ENCODE results near the gene AP1S1.
"Not testable (repeated sequence)": the region's sequence is repeated elsewhere in the genome, so short reads cannot be mapped to it uniquely, and the experiment has no call there.

Gene AP1S1

DNA sequence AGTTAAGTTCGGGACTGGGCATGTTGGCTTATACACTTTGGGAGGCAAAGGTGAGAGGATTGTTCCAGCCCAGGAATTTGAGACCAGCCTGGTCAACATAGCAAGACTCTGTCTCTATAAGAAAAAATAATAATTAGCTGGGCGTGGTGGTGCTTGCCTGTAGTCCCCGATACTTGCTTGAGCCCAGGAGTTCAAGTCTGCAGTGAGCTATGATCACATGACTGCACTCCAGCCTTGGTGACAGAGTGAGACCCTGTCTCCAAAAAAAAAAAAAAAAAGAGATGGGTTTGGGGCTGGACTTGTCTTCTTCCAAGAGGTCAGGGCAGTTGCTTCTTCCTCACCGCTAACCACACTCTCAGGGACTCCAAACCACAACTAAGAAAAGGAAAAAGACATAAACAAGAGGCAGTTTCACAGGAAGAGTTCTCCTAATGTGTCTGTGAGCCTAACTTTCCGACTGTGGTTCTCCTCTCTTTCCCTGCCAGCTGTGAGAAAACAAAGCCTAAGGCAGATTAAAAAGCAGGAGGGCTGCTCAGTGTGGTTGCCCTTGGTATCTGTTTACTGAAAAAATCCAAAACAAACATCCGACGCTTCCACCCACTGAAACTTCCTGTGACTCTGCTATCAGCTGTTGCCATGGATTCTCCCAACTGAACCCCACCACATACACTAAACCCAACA, 29.8 kb upstream of the AP1S1 start:
- DNase-seq (ENCODE audit: insufficient read length, low spot score): no peak

DNA sequence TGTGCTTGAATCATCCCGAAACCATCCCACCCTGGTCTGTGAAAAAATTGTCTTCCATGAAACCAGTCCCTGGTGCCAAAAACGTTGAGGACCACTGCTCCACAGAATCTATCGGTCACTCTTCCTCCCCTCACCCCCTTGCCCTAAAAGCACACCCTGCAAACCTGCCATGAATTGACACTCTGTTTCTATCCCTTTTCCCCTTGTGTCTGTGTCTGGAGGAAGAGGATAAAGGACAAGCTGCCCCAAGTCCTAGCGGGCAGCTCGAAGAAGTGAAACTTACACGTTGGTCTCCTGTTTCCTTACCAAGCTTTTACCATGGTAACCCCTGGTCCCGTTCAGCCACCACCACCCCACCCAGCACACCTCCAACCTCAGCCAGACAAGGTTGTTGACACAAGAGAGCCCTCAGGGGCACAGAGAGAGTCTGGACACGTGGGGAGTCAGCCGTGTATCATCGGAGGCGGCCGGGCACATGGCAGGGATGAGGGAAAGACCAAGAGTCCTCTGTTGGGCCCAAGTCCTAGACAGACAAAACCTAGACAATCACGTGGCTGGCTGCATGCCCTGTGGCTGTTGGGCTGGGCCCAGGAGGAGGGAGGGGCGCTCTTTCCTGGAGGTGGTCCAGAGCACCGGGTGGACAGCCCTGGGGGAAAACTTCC, 28.2 kb upstream of the AP1S1 start:
- FAIRE-seq: peak; percentile 68
- DNase-seq (ENCODE audit: insufficient read length, low spot score): peak; percentile 47

More for the DNA sequence above, 29.8 kb upstream of the AP1S1 start:
- FAIRE-seq: no peak

DNA sequence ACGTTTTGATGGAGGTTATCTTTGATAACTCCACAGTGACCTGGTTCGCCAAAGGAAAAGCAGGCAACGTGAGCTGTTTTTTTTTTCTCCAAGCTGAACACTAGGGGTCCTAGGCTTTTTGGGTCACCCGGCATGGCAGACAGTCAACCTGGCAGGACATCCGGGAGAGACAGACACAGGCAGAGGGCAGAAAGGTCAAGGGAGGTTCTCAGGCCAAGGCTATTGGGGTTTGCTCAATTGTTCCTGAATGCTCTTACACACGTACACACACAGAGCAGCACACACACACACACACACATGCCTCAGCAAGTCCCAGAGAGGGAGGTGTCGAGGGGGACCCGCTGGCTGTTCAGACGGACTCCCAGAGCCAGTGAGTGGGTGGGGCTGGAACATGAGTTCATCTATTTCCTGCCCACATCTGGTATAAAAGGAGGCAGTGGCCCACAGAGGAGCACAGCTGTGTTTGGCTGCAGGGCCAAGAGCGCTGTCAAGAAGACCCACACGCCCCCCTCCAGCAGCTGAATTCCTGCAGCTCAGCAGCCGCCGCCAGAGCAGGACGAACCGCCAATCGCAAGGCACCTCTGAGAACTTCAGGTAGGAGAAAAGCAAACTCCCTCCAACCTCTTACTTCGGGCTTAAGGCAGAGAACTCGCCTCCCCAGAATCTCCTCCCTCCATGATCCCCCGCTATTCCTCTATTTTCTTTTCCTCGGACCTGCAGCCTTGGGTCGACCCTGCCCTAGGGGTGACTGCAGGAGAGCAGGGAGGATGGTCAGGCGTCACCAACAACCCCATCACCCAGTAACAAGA, 27.4 kb upstream of the AP1S1 start, which contains the start of gene SERPINE1:
Gene SERPINE1 (plus strand): TSS at position 454 of the 809 bp plus-strand sequence. CDS start 1,290 bp downstream, outside the sequence.
- DNase-seq (ENCODE audit: insufficient read length, low spot score): peak; percentile 61
- FAIRE-seq: peak; percentile 56

DNA sequence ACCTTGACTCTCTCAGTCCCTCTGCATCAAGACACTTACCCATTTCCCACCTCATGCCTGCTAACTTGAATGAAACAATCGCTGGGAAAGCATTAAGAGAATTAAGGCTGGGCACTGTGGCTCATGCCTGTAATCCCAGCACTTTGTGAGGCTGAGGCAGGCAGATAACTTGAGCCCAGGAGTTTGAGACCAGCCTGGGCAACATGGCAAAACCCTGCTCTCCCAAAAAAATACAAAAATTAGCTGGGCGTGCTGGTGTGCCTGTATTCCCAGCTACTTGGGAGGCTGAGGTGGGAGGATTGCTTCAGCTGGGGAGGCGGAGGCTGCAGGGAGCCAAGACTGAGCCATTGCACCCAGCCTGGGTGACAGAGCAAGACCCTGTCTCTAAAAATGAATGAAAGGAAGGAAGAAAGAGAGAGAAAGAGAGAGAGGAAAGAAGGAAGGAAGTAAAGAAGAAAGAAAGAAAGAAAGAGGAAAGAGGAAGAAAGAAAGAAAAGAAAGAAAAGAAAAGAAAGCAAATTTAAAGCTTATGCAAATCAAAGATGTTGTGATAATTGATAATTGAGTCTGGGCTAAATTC, 26.7 kb upstream of the AP1S1 start:
- no peak for FAIRE-seq
- no peak for DNase-seq (ENCODE audit: insufficient read length, low spot score)

DNA sequence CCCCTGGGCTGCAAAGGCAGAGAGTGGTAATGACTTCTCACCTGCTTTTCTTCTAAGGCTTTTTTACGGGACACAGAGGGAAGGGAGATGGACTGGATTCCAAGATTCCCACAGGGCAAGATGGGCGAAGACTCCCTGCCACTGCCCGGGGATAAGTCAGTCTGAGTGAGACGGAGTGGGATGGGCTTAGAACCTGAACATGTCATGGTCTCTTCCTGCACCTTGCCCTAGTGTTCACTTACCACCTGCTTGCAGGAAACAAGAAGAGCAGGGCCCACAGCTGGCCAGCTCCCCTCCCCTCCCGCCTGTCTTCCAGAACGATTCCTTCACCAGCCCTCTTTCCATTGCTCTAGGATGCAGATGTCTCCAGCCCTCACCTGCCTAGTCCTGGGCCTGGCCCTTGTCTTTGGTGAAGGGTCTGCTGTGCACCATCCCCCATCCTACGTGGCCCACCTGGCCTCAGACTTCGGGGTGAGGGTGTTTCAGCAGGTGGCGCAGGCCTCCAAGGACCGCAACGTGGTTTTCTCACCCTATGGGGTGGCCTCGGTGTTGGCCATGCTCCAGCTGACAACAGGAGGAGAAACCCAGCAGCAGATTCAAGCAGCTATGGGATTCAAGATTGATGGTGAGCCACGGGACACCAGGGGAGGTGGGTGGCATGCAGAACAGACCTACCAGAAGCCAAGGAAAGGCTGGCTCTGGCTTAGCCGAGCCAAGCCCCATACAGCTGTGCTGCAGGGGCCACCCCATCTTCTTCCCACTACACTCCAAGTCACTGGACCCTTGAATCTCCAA, 26.0 kb upstream of the AP1S1 start:
- DNase-seq (ENCODE audit: insufficient read length, low spot score): no peak
- no peak for FAIRE-seq

DNA sequence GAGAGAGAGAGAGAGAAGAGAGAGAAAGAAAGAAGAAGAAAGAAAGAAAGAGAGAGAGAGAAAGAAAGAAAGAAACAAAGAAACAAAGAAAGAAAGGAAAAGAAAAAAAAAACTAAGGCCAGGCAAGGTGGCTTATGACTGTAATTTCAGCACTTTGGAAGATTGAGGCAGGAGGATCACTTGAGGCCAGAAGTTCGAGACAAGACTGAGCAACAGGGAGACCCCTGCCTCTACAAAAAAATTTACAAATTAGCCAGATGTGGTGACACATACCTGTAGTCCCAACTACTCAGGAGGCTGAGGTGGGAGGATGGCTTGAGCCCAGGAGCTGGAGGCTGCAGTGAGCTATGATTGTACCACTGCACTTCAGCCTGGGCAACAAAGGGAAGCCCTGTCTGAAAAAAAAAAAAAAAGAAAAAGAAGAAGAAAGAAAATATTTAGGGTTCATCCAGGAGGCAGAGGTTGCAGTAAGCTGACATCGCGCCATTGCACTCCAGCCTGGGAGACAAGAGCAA, 24.6 kb upstream of the AP1S1 start:
- no peak for FAIRE-seq

DNA sequence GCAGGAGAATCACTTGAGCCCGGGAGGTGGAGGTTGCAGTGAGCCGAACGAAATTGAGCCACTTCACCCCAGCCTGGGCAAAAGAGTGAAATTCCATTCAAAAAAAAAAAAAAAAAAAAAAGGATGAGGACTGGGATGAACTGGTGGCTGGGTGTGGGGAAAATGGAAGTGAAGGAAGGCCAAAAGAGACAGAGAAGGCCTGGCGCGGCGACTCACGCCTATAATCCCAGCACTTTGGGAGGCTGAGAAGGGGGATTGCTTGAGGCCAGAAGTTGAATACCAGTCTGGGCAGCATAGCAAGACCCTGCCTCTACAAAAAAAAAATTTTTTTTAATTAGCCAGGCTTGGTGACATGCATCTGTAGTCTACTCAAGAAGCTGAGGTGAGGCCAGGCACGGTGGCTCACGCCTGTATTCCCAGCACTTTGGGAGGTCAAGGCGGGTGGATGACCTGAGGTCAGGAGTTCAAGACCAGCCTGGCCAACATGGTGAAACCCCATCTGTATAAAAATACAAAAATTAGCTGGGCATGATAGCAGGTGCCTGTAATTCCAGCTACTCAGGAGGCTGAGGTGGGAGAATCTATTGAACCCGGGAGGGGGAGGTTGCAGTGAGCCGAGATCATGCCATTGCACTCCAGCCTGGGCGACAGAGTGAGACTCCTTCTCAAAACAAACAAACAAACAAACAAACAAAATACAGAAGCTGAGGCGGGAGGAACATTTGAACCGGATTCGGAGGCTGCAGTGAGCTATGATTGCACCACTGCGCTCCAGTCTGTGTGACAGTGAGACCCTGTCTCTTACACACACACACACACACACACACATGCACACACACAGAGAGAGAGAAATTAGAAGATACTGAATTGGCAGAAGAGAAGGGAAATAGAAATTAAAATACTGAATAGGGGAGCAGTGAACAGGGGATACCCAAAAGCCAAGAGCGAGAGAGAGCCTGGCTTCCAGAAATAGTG, 21.4 kb upstream of the AP1S1 start:
- not testable (repeated sequence) for DNase-seq (ENCODE audit: insufficient read length, low spot score); FAIRE-seq

More for the DNA sequence above, 24.6 kb upstream of the AP1S1 start:
- DNase-seq (ENCODE audit: insufficient read length, low spot score): no peak

DNA sequence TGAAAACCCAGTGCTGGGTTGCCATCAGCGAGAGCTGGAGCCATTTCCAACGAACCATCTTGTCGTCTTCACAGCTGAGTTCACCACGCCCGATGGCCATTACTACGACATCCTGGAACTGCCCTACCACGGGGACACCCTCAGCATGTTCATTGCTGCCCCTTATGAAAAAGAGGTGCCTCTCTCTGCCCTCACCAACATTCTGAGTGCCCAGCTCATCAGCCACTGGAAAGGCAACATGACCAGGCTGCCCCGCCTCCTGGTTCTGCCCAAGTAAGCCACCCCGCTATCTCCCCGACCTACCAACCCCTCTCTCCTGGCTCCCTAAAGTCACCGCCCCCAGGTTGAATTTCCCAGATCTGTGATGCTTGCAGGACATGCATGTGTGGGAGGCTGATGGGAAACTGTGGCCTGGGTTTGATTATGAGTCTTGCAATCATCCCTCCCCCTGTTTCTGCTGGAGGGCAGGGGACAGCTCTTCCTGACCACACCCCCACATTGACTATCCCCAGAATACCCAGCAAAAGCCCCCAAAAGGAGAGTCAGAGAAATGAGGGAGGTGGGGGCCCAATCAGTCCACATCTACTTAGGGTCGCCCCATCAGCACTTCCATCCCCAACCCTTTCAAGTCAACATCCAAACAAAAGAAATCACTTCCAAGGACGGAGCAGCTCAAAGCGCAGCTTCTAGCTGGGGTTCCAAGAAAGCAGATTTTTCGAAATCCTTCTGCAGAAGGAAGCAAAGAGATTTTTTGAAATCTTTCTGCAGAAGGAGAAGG, 20.5 kb upstream of the AP1S1 start:
- FAIRE-seq (no peak), DNase-seq (ENCODE audit: insufficient read length, low spot score) (no peak)

DNA sequence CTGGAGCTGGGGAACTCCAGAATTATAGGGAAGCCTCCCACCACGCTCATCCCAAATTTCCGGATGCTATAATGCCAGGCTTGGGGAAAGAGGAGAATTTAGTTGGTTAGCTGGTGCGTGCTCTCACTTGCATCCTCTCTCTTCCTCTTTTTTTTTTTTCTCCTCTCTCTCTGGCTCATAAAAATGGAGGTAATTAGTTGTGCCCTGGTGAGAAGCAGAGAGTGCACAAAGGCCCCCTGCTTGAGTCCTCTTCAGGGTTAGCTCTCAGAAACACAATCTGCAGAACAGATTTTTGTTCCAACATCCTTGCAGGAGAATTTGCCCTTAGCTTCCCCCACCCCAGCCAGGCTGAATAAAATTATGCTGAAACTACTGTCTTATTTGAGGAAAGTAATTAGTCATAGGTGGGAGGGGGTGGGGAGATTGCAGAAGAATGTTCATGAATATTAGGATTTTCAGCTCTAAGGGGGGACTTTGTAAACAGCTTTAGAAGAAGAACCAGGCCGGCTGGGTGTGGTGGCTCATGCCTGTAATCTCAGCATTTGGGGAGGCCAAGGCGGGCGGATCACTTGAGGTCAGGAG, 19.8 kb upstream of the AP1S1 start:
- DNase-seq (ENCODE audit: insufficient read length, low spot score): no peak

DNA sequence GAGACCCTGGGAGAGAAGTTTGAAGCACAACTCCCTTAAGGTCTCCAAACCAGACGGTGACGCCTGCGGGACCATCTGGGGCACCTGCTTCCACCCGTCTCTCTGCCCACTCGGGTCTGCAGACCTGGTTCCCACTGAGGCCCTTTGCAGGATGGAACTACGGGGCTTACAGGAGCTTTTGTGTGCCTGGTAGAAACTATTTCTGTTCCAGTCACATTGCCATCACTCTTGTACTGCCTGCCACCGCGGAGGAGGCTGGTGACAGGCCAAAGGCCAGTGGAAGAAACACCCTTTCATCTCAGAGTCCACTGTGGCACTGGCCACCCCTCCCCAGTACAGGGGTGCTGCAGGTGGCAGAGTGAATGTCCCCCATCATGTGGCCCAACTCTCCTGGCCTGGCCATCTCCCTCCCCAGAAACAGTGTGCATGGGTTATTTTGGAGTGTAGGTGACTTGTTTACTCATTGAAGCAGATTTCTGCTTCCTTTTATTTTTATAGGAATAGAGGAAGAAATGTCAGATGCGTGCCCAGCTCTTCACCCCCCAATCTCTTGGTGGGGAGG, 16.5 kb upstream of the AP1S1 start:
- FAIRE-seq (no peak), DNase-seq (ENCODE audit: insufficient read length, low spot score) (no peak)

More for the DNA sequence above, 19.8 kb upstream of the AP1S1 start:
- FAIRE-seq: no peak

DNA sequence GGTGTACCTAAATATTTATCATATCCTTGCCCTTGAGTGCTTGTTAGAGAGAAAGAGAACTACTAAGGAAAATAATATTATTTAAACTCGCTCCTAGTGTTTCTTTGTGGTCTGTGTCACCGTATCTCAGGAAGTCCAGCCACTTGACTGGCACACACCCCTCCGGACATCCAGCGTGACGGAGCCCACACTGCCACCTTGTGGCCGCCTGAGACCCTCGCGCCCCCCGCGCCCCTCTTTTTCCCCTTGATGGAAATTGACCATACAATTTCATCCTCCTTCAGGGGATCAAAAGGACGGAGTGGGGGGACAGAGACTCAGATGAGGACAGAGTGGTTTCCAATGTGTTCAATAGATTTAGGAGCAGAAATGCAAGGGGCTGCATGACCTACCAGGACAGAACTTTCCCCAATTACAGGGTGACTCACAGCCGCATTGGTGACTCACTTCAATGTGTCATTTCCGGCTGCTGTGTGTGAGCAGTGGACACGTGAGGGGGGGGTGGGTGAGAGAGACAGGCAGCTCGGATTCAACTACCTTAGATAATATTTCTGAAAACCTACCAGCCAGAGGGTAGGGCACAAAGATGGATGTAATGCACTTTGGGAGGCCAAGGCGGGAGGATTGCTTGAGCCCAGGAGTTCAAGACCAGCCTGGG, 15.9 kb upstream of the AP1S1 start:
- no peak for FAIRE-seq
- no peak for DNase-seq (ENCODE audit: insufficient read length, low spot score)

DNA sequence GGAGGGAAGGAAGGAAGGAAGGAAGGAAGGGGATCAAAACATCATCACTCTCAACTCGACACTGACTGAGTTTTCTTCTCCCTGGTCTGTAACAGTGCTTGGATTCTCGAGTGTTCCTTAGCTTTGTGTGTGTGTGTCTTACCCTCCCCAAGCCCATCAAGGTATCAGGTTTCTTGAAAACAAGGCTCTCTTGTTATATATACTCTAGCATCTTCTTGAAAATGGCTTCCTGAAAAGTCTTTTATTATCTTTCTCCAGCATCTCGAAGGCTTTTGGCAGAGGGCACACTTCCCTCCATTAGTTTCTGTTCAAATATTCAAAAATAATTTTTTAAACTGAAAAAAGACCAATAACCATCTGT, 14.0 kb upstream of the AP1S1 start:
- DNase-seq (ENCODE audit: insufficient read length, low spot score): no peak
- no peak for FAIRE-seq

DNA sequence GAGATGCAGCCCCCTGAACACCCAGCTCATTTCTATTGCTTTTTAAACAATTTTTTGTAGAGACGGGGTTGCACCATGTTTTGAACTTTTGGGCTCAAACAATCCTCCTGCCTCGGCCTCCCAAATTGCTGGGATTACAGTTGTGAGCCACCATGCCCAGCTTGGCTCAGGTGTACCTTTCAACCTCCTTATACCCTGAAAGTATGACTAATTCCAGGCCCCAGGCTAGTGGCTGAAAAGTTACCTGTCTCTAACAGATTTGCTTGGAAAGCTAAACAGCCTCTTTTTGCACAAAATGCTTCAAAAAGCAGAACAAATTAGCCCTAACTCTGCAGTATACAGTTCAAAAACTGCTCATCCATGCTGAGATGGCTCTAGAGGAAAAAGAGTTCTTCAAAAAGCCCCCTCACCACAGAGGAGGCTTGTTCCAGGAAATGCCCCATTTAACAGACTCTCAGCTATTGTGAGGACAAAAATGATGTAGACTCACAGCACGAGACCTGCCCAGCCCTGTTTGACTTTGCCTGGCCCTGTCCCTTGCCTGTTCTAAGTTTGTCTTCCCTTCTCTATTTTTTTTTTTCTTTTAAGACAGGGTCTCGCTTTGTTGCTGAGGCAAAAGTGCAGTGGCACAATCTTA, 13.4 kb upstream of the AP1S1 start:
- DNase-seq (ENCODE audit: insufficient read length, low spot score) (no peak), FAIRE-seq (no peak)

DNA sequence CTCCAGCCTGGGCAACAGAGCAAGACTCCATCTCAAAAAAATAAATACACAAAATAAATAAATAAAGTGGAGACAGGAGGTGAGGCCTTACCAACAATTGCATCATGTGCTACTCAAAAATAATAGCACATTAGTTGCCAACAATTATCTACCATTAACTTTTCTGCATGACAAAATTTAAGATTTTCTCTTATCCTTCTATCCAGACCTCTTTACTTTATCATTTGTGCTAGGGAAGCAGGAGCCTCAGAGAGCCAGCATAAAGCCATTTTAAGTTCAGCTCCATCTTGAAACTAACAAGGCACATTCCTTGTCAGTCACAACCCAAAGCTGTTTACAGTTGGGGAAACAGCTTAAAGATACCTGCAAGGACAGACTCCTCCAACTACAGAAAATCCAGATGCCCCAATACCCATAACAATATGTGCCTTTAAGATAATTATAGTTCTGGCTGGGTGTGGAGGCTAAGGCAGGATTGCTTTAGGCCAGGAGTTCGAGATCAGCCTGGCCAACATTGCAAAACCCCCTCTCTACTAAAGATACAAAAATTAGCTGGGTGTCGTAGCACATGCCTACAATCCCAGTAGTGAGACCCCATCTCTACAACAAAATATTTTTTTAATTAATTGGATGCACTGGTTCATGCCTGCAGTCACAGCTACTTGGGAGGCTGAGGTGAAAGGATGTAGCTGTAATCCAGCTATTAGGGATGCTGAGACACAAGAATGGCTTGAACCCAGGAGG, 2.2 kb upstream of the AP1S1 start:
- FAIRE-seq (no peak), DNase-seq (ENCODE audit: insufficient read length, low spot score) (no peak)

DNA sequence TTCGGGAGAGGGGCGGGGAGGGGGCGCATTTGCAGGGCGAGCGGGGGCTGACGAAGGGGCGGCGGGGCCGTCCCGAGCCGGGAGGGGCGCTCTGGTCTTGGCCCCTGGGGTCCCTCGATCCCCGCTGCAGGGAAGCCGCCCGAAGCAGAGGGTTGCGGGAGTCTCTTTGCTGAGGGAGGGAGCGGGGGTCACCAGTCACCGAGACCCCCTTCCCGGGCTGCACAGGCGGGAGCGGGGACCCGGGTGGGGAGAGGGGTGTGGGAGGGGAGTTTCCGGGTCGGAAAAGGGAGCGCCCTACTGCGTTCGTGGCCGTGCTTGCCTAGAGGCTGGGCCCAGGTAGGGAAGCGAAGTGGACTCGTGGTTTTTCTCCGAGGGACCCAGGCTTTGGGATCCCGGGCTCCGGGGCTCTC, 422 bp downstream of the AP1S1 start:
- DNase-seq (ENCODE audit: insufficient read length, low spot score): no peak
- FAIRE-seq: no peak

DNA sequence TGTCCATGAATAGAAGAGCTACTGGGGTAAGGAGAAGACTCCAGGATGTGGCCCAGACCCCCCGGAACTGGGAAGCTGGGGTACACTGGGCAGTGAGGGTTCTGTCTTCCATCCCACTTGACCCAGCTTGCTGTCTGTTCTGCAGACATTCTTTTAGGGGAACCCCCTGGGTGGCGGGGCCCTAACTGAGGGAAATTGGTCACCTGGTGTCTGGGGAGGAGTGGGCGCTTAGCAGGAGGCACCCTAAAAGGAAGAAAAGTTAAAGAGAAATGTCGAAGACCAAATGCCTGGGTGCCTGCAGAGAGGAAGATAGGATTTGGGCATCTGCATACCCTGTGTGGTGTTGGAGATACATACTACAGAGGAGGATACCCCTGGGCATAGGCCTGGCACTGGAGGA, 1.0 kb downstream of the AP1S1 start:
- DNase-seq (ENCODE audit: insufficient read length, low spot score): no peak
- FAIRE-seq: no peak

All from GM19239 (cell line).